Kidney epithelial cell (primary cell): ENCODE data around the gene HSFX2. TPM values are rescaled to one million over a fixed set of nuclear protein-coding genes. Genes with fewer than 3 reads are reported as not detected.
"Not testable (repeated sequence)": the region's sequence is repeated elsewhere in the genome, so short reads cannot be mapped to it uniquely, and the experiment has no call there.

Source experiments
- DNase-seq: peaks from one replicate; pipeline ENCODE4 v3.0.0-alpha.2; 2010; ENCODE audit warnings: low read depth
- H3K27me3 ChIP-seq: 2 replicates; pipeline ENCODE4 v1.6.0; 2011; ENCODE audit warnings: low read length; ENCODE audit not compliant: control insufficient read depth, insufficient read depth
- H3K36me3 ChIP-seq: 2 replicates; pipeline ENCODE4 v1.5.1; 2011; ENCODE audit warnings: low read length; ENCODE audit not compliant: control insufficient read depth, insufficient read depth
- H3K4me3 ChIP-seq: 2 replicates; pipeline ENCODE4 v1.5.1; 2011; ENCODE audit warnings: low read depth, mild to moderate bottlenecking, control low read depth, low read length
- total RNA-seq: library from RNA; depleted of rRNA; stranded (reverse); fragments of >200 nt; gene quantifications from 2 replicates; pipeline ENCODE4 v1.2.3, GENCODE V29; 2015
- TF ChIP-seq, protein P1 (sequence below): IDR thresholded peaks from 2 replicates; pipeline ENCODE4 v1.5.1; 2011; ENCODE audit warnings: mild to moderate bottlenecking, moderate library complexity, low read length, control low read depth, inconsistent platforms; ENCODE audit not compliant: insufficient read depth, poor library complexity, severe bottlenecking

Gene HSFX2
- total RNA-seq, 1 donor from 2014 or later, result 0.17 TPM

DNA sequence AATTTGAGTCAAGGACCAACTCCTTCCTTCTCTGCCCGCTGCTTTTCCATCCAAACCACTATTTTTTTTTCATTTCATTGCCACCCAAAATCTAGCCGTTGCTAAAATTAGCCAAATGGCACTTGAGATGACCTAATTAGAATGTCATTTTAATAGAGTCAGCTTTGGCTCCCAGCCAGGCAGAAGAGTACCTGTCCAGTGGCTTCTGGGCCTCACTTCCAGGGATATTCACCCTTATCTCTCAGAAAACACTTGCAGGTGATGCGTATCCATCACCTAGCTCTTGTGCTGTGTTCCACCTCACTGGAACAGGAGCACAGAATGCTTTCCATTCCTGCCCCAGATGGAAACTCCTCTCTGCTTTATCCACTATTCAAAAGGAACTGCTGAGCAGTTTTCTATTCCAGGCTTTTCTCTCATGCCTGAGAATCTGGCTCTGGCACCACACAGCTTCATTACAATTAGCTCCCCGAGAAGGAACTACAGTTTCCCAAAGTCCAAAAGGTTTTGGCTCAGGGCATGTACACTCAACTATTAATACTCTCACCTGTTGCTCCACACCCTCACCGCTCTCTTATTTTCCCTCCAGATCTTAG is 26.3 kb downstream of the HSFX2 start:
- H3K27me3 ChIP-seq, result no peaks in the 10 kb centered on the region
- DNase-seq, result no peak
- H3K36me3 ChIP-seq, result no peaks in the 10 kb centered on the region
- H3K4me3 ChIP-seq, result no peak overlapping the region
- TF ChIP-seq, protein P1, sequence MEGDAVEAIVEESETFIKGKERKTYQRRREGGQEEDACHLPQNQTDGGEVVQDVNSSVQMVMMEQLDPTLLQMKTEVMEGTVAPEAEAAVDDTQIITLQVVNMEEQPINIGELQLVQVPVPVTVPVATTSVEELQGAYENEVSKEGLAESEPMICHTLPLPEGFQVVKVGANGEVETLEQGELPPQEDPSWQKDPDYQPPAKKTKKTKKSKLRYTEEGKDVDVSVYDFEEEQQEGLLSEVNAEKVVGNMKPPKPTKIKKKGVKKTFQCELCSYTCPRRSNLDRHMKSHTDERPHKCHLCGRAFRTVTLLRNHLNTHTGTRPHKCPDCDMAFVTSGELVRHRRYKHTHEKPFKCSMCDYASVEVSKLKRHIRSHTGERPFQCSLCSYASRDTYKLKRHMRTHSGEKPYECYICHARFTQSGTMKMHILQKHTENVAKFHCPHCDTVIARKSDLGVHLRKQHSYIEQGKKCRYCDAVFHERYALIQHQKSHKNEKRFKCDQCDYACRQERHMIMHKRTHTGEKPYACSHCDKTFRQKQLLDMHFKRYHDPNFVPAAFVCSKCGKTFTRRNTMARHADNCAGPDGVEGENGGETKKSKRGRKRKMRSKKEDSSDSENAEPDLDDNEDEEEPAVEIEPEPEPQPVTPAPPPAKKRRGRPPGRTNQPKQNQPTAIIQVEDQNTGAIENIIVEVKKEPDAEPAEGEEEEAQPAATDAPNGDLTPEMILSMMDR, result no peak

DNA sequence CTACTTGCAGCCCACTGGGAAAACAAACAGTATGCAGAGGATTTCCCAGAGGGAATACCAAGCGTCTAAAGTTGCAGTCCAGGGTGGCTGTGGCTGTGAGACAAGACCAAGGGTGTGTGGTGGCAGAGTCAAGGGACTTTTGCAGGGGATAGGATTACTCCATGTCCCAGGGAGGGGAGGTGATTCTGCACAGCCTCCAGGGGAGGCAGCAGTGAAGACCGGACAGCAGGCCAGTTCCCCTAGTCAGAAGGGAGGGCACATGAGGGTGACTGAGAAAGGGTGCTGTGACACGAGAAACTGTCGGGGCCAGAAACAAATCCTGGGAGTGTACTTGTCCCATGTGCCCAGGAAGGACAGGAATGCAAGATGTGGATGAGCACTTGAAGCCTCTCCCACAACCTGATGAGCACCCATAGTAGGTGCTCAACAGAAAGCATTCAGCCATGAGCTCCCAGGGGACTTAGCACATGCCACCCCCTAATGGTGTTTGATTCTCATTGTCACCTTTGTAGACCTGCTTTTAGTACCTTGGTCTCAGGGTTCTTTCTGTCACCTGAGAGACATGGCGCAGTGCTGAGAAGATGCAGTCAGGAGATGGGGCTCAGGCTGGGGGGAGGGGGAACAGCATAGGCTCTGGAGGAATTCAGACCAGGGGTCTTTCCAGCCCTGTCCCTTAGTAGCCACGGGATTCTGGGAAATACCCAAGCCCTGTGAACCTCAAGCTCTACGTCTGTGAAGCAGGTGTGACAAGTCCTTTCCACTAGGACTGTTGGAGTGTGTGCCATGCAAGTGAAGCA is 27.3 kb downstream of the HSFX2 start:
- TF ChIP-seq, protein P1, result no peak
- H3K27me3 ChIP-seq, result no peaks in the 10 kb centered on the region
- DNase-seq, result no peak

DNA sequence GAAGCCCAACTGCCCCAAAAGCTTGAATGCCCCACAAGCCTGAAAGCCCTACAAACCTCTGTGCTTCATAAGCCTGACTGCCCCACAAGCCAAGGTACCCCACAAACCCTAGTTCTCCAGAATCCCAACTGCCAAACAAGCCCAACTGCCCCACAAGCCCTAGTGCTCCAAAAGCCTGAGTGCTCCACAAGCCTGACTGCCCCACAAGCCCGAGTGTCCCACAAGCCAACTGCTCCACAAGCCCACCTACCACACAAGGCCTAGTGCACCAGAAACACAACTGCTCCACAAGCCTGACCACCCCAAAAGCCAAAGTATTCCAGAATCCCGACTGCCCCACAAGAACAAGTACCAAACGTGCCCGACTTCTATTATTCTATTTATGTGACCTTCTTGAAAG is 31.8 kb downstream of the HSFX2 start:
- no peak for DNase-seq
- TF ChIP-seq, protein P1, result no peak
- no peaks in the 10 kb centered on the region for H3K27me3 ChIP-seq
- no peaks in the 10 kb centered on the region for H3K36me3 ChIP-seq
- no peak overlapping the region for H3K4me3 ChIP-seq

More for the DNA sequence above, 27.3 kb downstream of the HSFX2 start:
- H3K4me3 ChIP-seq, result no peak overlapping the region
- no peaks in the 10 kb centered on the region for H3K36me3 ChIP-seq

DNA sequence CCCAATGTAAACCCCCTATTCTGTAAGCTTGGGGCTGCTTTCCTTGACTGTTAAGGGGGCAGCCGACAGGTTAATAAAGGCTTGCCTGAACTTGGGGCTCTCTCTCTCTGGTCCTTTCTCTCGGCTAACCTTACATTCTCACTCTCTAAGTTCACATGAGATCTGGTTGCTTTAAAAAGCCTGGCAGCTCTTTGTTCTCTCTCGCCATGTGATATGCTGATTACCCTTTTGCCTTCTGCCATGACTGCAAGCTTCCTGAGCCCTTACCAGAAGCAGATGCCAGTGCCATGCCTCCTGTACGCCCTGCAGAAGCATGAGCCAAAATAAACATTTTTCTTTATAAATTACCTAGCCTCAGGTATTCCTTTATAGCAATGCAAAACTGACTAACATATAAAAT is 39.9 kb downstream of the HSFX2 start:
- not testable (repeated sequence) for H3K36me3 ChIP-seq, H3K4me3 ChIP-seq, H3K27me3 ChIP-seq

DNA sequence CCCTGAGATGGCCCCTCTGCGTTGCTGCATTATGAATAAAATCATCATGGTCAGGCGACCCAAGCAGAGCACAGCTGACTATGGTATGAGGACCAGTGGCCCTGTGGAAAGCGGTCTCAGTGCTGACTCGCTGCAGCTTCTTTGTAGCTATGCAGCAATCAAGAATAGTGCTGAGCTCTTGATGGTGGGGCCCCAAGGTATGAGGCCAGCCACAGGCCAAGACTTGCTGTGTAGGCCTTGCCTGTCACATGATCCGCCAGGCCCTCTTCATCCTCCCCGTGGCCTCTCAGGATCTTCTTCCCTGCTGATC is 43.2 kb downstream of the HSFX2 start:
- not testable (repeated sequence) for H3K4me3 ChIP-seq, H3K27me3 ChIP-seq, DNase-seq, H3K36me3 ChIP-seq

More for the DNA sequence above, 39.9 kb downstream of the HSFX2 start:
- not testable (repeated sequence) for DNase-seq

DNA sequence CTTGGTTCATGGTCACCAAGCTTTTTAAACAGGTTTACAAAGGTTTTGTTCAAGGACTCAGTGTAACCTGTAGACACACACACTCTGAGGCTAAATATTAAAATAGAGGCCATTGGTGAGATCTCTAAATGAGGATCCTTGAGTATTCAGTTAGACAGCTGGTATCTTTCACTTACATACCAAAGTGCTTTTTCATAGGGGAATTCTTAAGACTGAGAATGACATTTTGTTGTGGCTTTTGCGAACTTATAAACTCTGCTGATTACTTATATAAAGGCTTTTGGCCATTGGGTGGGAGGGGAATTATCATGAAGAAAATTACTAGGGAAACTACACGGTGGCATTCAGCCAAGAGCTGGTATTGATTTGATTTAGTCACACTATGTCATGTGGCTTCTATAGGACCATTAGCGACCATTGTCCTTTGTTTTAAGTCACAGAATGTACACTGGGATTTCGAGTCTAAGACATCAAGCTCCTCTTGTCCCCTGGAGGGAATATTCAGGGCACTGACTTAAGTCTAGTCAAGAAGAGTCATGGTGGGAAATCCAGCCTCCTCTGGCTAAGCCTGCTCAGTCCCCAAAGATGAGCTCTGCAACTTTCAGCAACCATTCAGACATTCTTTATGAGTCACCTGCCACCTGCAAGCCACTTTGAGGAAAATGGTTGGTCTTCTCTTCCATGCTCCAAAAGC is 43.7 kb downstream of the HSFX2 start:
- not testable (repeated sequence) for H3K27me3 ChIP-seq, H3K36me3 ChIP-seq, H3K4me3 ChIP-seq, DNase-seq

DNA sequence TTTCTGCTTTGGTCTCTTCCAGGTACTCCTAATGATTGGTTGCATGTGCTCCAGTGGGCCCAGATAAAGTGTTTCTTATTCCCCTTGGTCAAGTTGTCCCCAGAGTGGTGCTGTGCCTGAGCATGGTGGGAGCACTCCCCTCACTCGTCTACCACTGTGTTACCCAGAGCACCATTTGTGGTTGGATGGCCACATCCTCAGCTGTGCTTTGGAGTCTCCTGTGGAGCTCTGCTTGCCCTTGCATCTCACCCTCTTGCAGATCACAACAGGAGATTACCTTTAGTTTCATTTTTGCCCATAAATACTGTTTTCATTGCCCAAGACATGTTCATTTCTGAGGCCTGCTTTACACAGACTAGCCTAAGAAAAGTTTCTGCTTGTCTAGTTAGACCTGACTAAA is 44.7 kb downstream of the HSFX2 start:
- not testable (repeated sequence) for H3K4me3 ChIP-seq, DNase-seq, H3K36me3 ChIP-seq, H3K27me3 ChIP-seq

DNA sequence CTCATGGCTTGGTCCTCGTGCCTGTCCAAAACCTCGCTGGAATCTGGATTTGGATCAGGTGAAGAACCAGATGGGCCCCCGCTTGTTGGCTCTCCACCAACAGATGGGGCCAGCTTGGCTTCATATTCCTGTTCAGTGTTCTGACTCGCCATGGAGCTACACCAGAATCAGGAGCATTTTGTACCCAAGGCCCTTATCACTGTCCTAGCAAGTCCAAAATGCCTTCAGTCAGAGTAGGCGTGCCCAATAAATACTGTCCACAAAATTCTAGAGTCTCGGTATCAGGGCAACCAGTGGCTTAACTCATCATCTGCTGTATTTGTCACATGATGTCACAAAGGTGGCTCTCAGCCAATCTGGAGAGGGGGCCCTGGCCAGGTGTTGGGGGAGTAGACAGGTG is 45.4 kb downstream of the HSFX2 start, which contains the start of gene HSFX3:
Gene HSFX3, minus strand, starts transcription at position 224 of the 400 bp plus-strand sequence. Its CDS starts 72 bp downstream, at position 152.
- not testable (repeated sequence) for H3K4me3 ChIP-seq, H3K36me3 ChIP-seq, DNase-seq, H3K27me3 ChIP-seq

DNA sequence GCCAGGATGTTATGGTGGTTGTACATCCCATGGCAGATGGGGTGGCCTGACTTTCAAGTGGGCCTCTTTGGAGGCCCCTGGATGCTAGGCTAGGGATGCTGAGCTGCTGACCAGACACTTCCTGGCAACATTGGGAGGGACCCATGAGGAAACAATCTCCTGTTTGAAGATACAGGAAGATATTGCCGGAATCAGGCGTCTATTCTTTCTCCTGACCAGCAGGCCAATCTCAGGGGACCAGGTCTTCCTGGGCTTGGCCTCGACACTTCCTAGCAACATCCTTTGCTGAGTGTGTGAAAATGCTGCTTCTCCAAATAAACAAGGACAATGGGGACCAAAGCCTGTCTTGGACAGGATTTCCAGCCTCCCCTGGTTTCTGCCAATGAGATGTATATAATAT is 47.3 kb downstream of the HSFX2 start:
- H3K36me3 ChIP-seq, H3K27me3 ChIP-seq, H3K4me3 ChIP-seq, DNase-seq: not testable (repeated sequence)

DNA sequence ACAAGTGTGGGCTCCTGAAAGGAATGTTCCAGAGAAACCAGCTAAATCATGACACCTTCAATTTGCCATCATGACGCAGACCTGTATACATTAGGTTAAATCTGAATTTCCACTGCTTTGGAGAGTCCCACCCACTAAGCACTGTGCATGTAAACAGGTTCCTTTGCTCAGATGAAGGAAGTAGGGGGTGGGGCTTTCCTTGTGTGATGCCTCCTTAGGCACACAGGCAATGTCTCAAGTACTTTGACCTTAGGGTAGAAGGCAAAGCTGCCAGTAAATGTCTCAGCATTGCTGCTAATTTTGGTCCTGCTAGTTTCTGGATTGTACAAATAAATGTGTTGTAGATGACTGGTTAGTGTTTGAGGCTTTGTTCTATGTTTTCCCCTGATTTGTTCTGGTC is 48.2 kb downstream of the HSFX2 start:
- H3K36me3 ChIP-seq, result not testable (repeated sequence)

DNA sequence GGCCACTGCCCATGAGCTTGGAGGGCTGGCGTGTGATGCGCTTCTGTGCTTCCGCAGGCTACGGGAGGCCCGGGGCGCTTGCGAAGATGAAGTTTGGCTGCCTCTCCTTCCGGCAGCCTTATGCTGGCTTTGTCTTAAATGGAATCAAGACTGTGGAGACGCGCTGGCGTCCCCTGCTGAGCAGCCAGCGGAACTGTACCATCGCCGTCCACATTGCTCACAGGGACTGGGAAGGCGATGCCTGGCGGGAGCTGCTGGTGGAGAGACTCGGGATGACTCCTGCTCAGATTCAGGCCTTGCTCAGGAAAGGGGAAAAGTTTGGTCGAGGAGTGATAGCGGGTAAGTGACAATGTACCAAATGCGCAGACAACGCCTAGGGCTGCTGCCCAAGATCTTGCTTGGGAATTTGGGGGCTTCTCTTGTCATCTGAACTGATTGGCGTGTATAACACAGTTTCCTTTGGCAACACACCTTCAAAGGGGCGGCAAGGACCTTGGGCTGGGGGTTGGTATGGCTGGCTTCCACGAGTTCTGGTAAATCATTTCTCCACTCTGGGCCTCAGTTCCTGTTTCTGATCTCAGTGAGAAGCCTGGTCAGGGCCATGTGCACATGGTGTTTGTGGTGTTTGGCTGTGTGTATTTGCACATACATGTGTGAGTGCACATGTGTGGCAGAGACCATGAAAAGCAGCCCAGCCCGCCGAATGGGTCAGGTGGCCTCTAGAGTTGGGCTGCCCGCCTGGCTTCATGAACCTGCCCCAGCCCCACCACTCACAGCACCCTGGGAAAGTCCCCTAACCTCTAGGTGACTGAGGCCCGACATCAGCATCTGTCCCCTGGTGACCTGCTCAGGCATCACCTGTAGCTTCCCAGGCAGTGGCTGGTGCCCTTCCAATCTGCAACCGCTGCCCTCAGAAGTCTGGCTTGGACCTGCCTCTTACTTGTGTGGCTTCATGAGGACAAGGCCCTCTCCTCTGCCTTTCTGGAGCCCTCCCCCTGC is 49.3 kb downstream of the HSFX2 start:
- H3K4me3 ChIP-seq, DNase-seq, H3K27me3 ChIP-seq, H3K36me3 ChIP-seq: not testable (repeated sequence)

More for the DNA sequence above, 48.2 kb downstream of the HSFX2 start:
- DNase-seq, H3K27me3 ChIP-seq, H3K4me3 ChIP-seq: not testable (repeated sequence)
